Neuronal stem cell (in vitro differentiated cells): ENCODE results near the gene PARD3.

Experiments
- DNase-seq: peaks from one replicate; pipeline ENCODE4 v3.0.0-alpha.2; 2013; ENCODE audit warnings: low spot score
- H2AFZ ChIP-seq: one replicate; pipeline ENCODE4 v1.6.1; 2013; ENCODE audit warnings: mild to moderate bottlenecking, low read length, inconsistent platforms
- H2AK5ac ChIP-seq: 2 replicates; pipeline ENCODE4 v1.6.1; 2013; ENCODE audit warnings: low read depth, mild to moderate bottlenecking, inconsistent platforms, low read length, moderate library complexity, mixed read lengths
- H2BK120ac ChIP-seq: 2 replicates; pipeline ENCODE4 v1.6.1; 2013; ENCODE audit warnings: low read depth, mild to moderate bottlenecking, inconsistent platforms, low read length, moderate library complexity, mixed read lengths
- H2BK12ac ChIP-seq: one replicate; pipeline ENCODE4 v1.6.1; 2013; ENCODE audit warnings: low read length, inconsistent platforms
- H2BK15ac ChIP-seq: 2 replicates; pipeline ENCODE4 v1.6.1; 2013; ENCODE audit warnings: mild to moderate bottlenecking, low read length, inconsistent platforms, mixed read lengths
- H2BK5ac ChIP-seq: one replicate; pipeline ENCODE4 v1.6.1; 2013; ENCODE audit warnings: inconsistent platforms, mild to moderate bottlenecking, low read length, moderate library complexity
- H3K14ac ChIP-seq: one replicate; pipeline ENCODE4 v1.6.1; 2013; ENCODE audit warnings: low read length, inconsistent platforms
- H3K18ac ChIP-seq: 2 replicates; pipeline ENCODE4 v1.6.1; 2013; ENCODE audit warnings: low read length, inconsistent platforms
- H3K23ac ChIP-seq: 2 replicates; pipeline ENCODE4 v1.6.1; 2013; ENCODE audit warnings: low read depth, mild to moderate bottlenecking, mixed read lengths, low read length, inconsistent platforms; ENCODE audit not compliant: poor library complexity
- H3K27ac ChIP-seq: replicated peaks from 3 replicates; pipeline ENCODE4 v1.5.1; 2013; ENCODE audit warnings: low read length, inconsistent platforms
- H3K27me3 ChIP-seq, 3 experiments: 2 replicates each; pipeline ENCODE4 v1.6.1; 2013; ENCODE audit warnings: low read length in 3 of 3, mild to moderate bottlenecking in 2 of 3, inconsistent platforms in 1 of 3, low read depth in 1 of 3, mixed read lengths in 1 of 3, moderate library complexity in 1 of 3; ENCODE audit not compliant: control insufficient read depth in 3 of 3, insufficient read depth in 3 of 3
- H3K36me3 ChIP-seq, 2 donors: replicated peaks in 1 of 2; 2 replicates each; pipeline ENCODE4 v1.6.1; 2013; ENCODE audit warnings: low read length in 2 of 2; ENCODE audit not compliant: control insufficient read depth in 2 of 2, insufficient read depth in 2 of 2
- H3K4ac ChIP-seq: 2 replicates; pipeline ENCODE4 v1.6.1; 2013; ENCODE audit warnings: inconsistent platforms, mild to moderate bottlenecking, low read length, moderate library complexity
- H3K4me1 ChIP-seq, 2 donors: 1 replicate in 1 of 2; 2 replicates in 1 of 2; pipeline ENCODE4 v1.6.1; 2013; ENCODE audit warnings: low read length in 2 of 2, low read depth in 1 of 2; ENCODE audit not compliant: control insufficient read depth in 2 of 2, insufficient read depth in 1 of 2
- H3K4me2 ChIP-seq: one replicate; pipeline ENCODE4 v1.6.1; 2013; ENCODE audit warnings: mild to moderate bottlenecking, low read length, inconsistent platforms; ENCODE audit not compliant: insufficient read depth, poor library complexity, severe bottlenecking
- H3K4me3 ChIP-seq, 2 donors: 2 replicates each; pipeline ENCODE4 v1.5.1; 2013; ENCODE audit warnings: low read length in 2 of 2, mild to moderate bottlenecking in 2 of 2, inconsistent platforms in 1 of 2, moderate library complexity in 1 of 2
- H3K79me1 ChIP-seq: one replicate; pipeline ENCODE4 v1.6.1; 2013; ENCODE audit warnings: low read depth, mild to moderate bottlenecking, inconsistent platforms, low read length, moderate library complexity
- H3K9ac ChIP-seq: one replicate; pipeline ENCODE4 v1.6.1; 2013; ENCODE audit warnings: mild to moderate bottlenecking, low read depth, low read length, inconsistent platforms; ENCODE audit not compliant: poor library complexity
- H3K9me3 ChIP-seq, 2 donors: replicated peaks in 1 of 2; 2 replicates each; pipeline versions ENCODE3 to v1.6.1; 2013; ENCODE audit warnings: low read length in 2 of 2, mild to moderate bottlenecking in 2 of 2, inconsistent platforms in 1 of 2, low read depth in 1 of 2, mixed read lengths in 1 of 2, moderate library complexity in 1 of 2; ENCODE audit not compliant: control insufficient read depth in 2 of 2, insufficient read depth in 1 of 2
- H4K8ac ChIP-seq: one replicate; pipeline ENCODE4 v1.6.1; 2013; ENCODE audit warnings: low read depth, mild to moderate bottlenecking, inconsistent platforms, low read length, moderate library complexity
- H4K91ac ChIP-seq: one replicate; pipeline ENCODE4 v1.6.1; 2013; ENCODE audit warnings: low read length, low read depth, mild to moderate bottlenecking, inconsistent platforms; ENCODE audit not compliant: poor library complexity
- WGBS, 2 donors: extraction: QIAGEN DNeasy Blood & Tissue Kit; methylation state at CpG; one replicate each; pipeline ENCODE4 v1.1.7; 2013; ENCODE audit warnings: missing lambda C conversion rate in 2 of 2, mixed read lengths in 1 of 2; ENCODE audit not compliant: insufficient read length in 2 of 2, insufficient replicate concordance in 1 of 2; ENCODE audit errors: extremely low coverage in 2 of 2; 5-methylcytosine and 5-hydroxymethylcytosine counted together

Gene PARD3

DNA sequence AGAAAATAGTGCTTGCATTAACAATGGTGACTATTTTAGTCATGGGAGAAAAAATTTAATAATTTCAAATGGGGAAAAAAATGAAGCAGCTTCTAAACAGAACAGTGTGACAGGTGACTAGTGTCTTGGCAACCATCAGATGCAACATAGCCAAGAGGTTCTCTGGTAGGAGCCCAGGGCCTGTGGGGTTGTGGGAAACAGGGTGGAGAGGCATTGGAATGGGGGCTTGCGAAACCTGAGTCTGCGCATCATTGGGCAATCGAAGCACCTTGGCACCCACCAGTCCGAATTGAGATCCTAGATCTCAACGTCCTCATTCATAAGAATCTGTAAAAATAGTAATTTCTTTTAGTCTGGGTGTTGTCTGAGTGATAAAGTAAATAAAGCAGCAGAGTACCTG, 19.2 kb upstream of the PARD3 start:
- no peak overlapping the region for H3K18ac ChIP-seq
- H2BK120ac ChIP-seq, result no peak overlapping the region
- H3K9ac ChIP-seq, result no peak overlapping the region
- H3K4ac ChIP-seq, result no peak overlapping the region
- H3K27me3 ChIP-seq, result peaks cover 0 to 9% (median 0%) of the 10 kb centered on the region in 3 experiments
- no peak for DNase-seq
- H3K27ac ChIP-seq, result no peak overlapping the region
- no peak overlapping the region for H2BK12ac ChIP-seq
- no peaks in the 10 kb centered on the region for H3K9me3 ChIP-seq
- WGBS, 2 donors, result no CpG with 5 or more reads among the region's 5 CpGs
- H2BK5ac ChIP-seq, result no peak overlapping the region
- H4K8ac ChIP-seq, result no peak overlapping the region
- no peak overlapping the region for H4K91ac ChIP-seq
- H3K79me1 ChIP-seq, result no peaks in the 10 kb centered on the region
- no peak overlapping the region for H3K23ac ChIP-seq
- no peak overlapping the region for H3K4me3 ChIP-seq
- peaks cover 2 to 6% of the 10 kb centered on the region in 2 donors for H3K4me1 ChIP-seq
- H2BK15ac ChIP-seq, result no peak overlapping the region
- no peaks in the 10 kb centered on the region for H3K36me3 ChIP-seq
- H3K4me2 ChIP-seq, result no peak overlapping the region
- H2AFZ ChIP-seq, result no peak overlapping the region
- no peak overlapping the region for H2AK5ac ChIP-seq
- H3K14ac ChIP-seq, result no peak overlapping the region

GRCh38 chr10:34830217-34830822, 15.2 kb upstream of the PARD3 start:
- Histone ChIP-seq H3K79me1 (no peaks in the 10 kb centered on the region), H3K14ac (no peak overlapping the region), H3K4me3 (peak overlapping the region in 1 of 2 donors; percentile 9), H3K36me3 (no peaks in the 10 kb centered on the region), H4K91ac (no peak overlapping the region), H4K8ac (no peak overlapping the region), H3K9me3 (no peaks in the 10 kb centered on the region), H2BK15ac (no peak overlapping the region), H3K4me2 (no peak overlapping the region), H3K18ac (no peak overlapping the region), H2BK120ac (no peak overlapping the region), H3K23ac (no peak overlapping the region), H2AFZ (peak overlapping the region; percentile 82), H2BK5ac (no peak overlapping the region), H3K27me3 (peaks cover 0 to 5% (median 0%) of the 10 kb centered on the region in 3 experiments), H2AK5ac (no peak overlapping the region), H3K9ac (no peak overlapping the region), H3K27ac (no peak overlapping the region), H3K4me1 (peaks cover 2 to 6% of the 10 kb centered on the region in 2 donors), H2BK12ac (no peak overlapping the region), H3K4ac (no peak overlapping the region)
- no CpG with 5 or more reads among the region's 13 CpGs for WGBS, 2 donors
- no peak for DNase-seq

- DNase-seq, result no peak
- no peak overlapping the region for H4K91ac ChIP-seq
- no peak overlapping the region for H2BK120ac ChIP-seq
- no peaks in the 10 kb centered on the region for H3K9me3 ChIP-seq
- no peak overlapping the region for H2AFZ ChIP-seq
- H2BK15ac ChIP-seq, result no peak overlapping the region
- H3K4ac ChIP-seq, result no peak overlapping the region
- H3K36me3 ChIP-seq, result no peaks in the 10 kb centered on the region
- H4K8ac ChIP-seq, result no peak overlapping the region
- no peak overlapping the region for H2BK5ac ChIP-seq
- H3K27ac ChIP-seq, result no peak overlapping the region
- no peak overlapping the region for H3K23ac ChIP-seq
- H3K79me1 ChIP-seq, result no peaks in the 10 kb centered on the region
- no peak overlapping the region for H3K9ac ChIP-seq
- H2BK12ac ChIP-seq, result no peak overlapping the region
- H3K14ac ChIP-seq, result no peak overlapping the region
- peaks cover 0 to 5% (median 2%) of the 10 kb centered on the region in 3 experiments for H3K27me3 ChIP-seq
- H3K4me2 ChIP-seq, result no peak overlapping the region
- peaks cover 6 to 11% of the 10 kb centered on the region in 2 donors for H3K4me1 ChIP-seq
- H3K18ac ChIP-seq, result no peak overlapping the region
- H2AK5ac ChIP-seq, result no peak overlapping the region
- 100% methylated on average over 1 of the region's 11 CpGs; no CpG with 5 or more reads in 1 of the 2 donors for WGBS, 2 donors
- no peak overlapping the region for H3K4me3 ChIP-seq
These were observed 12.0 kb upstream of the PARD3 start for GRCh38 chr10:34826857-34827766.

GRCh38 chr10:34826221-34826620, 11.1 kb upstream of the PARD3 start:
- no peak overlapping the region for H2AK5ac ChIP-seq
- no peak overlapping the region for H3K4me3 ChIP-seq
- H4K91ac ChIP-seq, result no peak overlapping the region
- no peak overlapping the region for H3K23ac ChIP-seq
- no peak overlapping the region for H2BK12ac ChIP-seq
- no peak for DNase-seq
- H3K27me3 ChIP-seq, result peaks cover 0 to 2% (median 0%) of the 10 kb centered on the region in 3 experiments
- H2AFZ ChIP-seq, result no peak overlapping the region
- H3K27ac ChIP-seq, result no peak overlapping the region
- H3K18ac ChIP-seq, result no peak overlapping the region
- H3K4me1 ChIP-seq, result peaks cover 6 to 11% of the 10 kb centered on the region in 2 donors
- H3K4ac ChIP-seq, result no peak overlapping the region
- H3K9me3 ChIP-seq, result no peaks in the 10 kb centered on the region
- no peak overlapping the region for H3K4me2 ChIP-seq
- H2BK5ac ChIP-seq, result no peak overlapping the region
- no peak overlapping the region for H3K14ac ChIP-seq
- H3K79me1 ChIP-seq, result no peaks in the 10 kb centered on the region
- no peak overlapping the region for H3K9ac ChIP-seq
- H2BK15ac ChIP-seq, result no peak overlapping the region
- H3K36me3 ChIP-seq, result no peaks in the 10 kb centered on the region
- H4K8ac ChIP-seq, result no peak overlapping the region
- H2BK120ac ChIP-seq, result no peak overlapping the region
- no CpG with 5 or more reads among the region's 6 CpGs for WGBS, 2 donors
